ENCODE results near the gene DNAJA4. TPM values are rescaled to one million over a fixed set of nuclear protein-coding genes. Genes with fewer than 3 reads are reported as not detected.

DNAJA4 gene
- total RNA-seq, 3 donors from 2014 or later (not counting 1 experiment from before 2014, with no cell fraction given): 23.2 to 28.8 (median 26.3) TPM

DNA sequence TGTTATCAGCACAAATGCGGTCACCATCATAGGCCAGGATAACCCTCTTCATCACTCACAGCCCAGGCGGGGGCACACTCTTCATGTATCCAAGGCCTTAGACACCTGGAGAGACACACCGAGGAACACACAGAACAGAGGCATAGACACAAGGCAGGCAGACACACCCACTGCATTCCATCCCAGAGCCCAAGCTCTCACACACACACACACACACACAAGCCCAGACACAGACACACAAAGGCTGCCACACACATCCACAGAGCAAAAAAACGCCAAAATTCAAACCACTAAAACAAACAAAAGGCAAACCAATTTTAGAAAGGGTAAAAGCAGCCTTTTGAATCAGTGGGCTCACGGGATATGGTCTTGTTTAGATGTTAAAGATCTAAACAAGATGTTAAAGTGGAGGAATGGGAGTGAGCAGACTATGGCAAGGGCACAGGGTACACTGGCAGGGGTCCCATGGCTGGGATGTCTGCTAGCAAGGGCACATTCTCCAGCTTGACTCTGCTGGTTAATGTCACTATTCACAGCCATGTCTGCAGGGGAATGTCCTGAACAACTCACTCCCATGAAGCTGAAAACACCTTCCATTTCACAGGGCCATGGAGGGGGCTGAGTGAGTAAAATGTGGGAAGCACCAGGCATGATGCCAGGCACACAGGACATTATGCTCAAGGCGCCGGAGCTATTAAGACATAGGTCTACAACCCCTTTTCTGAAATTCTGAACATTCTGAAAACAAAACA lies 60.9 kb downstream of the DNAJA4 start:
- peaks cover 0 to 8% of the 10 kb centered on the region in 2 donors for H3K27me3 Mint-ChIP-seq (ENCODE audit: low read depth in 2 of 2)
- Histone ChIP-seq H3K27me3 (ENCODE audit: control insufficient read depth, insufficient read depth, low read length) (no peaks in the 10 kb centered on the region), H3K4me3 (ENCODE audit: low read length) (no peak overlapping the region), H3K27ac (ENCODE audit: low read length) (no peak overlapping the region), H3K4me1 (ENCODE audit: control insufficient read depth, insufficient read depth, low read length) (no peaks in the 10 kb centered on the region), H3K36me3 (ENCODE audit: control insufficient read depth, insufficient read depth, low read length) (no peaks in the 10 kb centered on the region), H3K9me3 (ENCODE audit: control insufficient read depth, insufficient read depth, low read length) (no peaks in the 10 kb centered on the region)
- no peak overlapping the region for H3K27ac Mint-ChIP-seq
- intact Hi-C loops (cut with micrococcal nuclease): no loop called here
- no peaks in the 10 kb centered on the region for H3K36me3 Mint-ChIP-seq
- no peaks in the 10 kb centered on the region for H3K9me3 Mint-ChIP-seq
- TF ChIP-seq, protein P1, sequence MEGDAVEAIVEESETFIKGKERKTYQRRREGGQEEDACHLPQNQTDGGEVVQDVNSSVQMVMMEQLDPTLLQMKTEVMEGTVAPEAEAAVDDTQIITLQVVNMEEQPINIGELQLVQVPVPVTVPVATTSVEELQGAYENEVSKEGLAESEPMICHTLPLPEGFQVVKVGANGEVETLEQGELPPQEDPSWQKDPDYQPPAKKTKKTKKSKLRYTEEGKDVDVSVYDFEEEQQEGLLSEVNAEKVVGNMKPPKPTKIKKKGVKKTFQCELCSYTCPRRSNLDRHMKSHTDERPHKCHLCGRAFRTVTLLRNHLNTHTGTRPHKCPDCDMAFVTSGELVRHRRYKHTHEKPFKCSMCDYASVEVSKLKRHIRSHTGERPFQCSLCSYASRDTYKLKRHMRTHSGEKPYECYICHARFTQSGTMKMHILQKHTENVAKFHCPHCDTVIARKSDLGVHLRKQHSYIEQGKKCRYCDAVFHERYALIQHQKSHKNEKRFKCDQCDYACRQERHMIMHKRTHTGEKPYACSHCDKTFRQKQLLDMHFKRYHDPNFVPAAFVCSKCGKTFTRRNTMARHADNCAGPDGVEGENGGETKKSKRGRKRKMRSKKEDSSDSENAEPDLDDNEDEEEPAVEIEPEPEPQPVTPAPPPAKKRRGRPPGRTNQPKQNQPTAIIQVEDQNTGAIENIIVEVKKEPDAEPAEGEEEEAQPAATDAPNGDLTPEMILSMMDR (IDR thresholded peaks at IDR 0.05): no peak
- DNase-seq (no peak), ATAC-seq (no peak)
- 86% methylated on average over 7 of the region's 7 CpGs for WGBS (ENCODE audit: insufficient coverage)
- H3K4me3 Mint-ChIP-seq: no peak overlapping the region
- H3K4me1 Mint-ChIP-seq: no peaks in the 10 kb centered on the region

DNA sequence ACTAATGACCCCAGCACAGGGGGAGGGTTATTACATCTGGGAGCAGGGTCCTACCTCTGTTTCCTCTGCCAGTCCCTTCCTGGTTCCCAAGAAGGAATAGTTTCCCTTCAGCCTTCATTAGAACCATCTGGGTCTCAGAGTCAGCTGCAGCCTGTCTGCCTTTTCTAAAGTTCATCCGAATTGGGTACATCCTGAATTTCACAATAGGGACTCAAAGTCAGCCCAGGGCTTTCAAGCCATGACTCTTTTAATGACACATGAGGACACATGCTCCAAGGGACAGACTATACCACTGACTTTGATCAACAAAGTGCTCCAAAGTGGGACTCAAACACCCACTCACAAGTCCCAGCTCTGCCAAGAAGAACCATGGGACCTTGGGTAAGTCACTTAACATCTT lies 63.1 kb downstream of the DNAJA4 start:
- Histone ChIP-seq H3K36me3 (ENCODE audit: control insufficient read depth, insufficient read depth, low read length) (no peaks in the 10 kb centered on the region), H3K4me1 (ENCODE audit: control insufficient read depth, insufficient read depth, low read length) (no peaks in the 10 kb centered on the region), H3K9me3 (ENCODE audit: control insufficient read depth, insufficient read depth, low read length) (no peaks in the 10 kb centered on the region), H3K27me3 (ENCODE audit: control insufficient read depth, insufficient read depth, low read length) (no peaks in the 10 kb centered on the region), H3K4me3 (ENCODE audit: low read length) (no peak overlapping the region), H3K27ac (ENCODE audit: low read length) (no peak overlapping the region)
- Mint-ChIP-seq H3K27me3 (ENCODE audit: low read depth in 2 of 2) (peaks cover 0 to 8% of the 10 kb centered on the region in 2 donors), H3K9me3 (no peaks in the 10 kb centered on the region), H3K4me3 (no peak overlapping the region), H3K36me3 (no peaks in the 10 kb centered on the region), H3K27ac (no peak overlapping the region), H3K4me1 (no peaks in the 10 kb centered on the region)
- TF ChIP-seq, protein P1 (IDR thresholded peaks at IDR 0.05): no peak
- no peak for ATAC-seq
- DNase-seq: no peak
- intact Hi-C loops (cut with micrococcal nuclease): no loop called here
- whole genome bisulfite sequencing (ENCODE audit: insufficient coverage): 72% methylated on average over 1 of the region's 1 CpG

DNA sequence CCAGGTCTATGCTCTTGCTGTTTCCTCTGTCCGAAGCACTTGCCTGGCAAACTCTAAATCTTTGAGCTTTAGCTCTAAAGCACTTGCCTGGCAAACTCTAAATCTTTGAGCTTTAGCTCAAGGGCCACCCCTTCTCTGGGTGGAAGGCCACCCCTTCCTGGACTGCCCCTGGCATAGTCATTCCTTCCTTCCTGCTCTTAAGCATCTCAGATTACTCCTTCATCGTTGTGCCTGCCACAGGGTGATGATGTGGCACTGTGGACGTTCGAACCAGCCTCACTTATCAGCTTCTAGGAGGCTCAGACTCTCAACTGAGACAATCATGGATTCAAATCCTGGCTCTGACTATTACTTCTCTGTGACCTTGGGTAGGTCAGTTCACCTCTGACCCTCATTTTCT lies 65.3 kb downstream of the DNAJA4 start:
- TF ChIP-seq, protein P1 (IDR thresholded peaks at IDR 0.05): no peak
- ATAC-seq (no peak), DNase-seq (no peak)
- Mint-ChIP-seq H3K27ac (no peak overlapping the region), H3K4me3 (no peak overlapping the region), H3K27me3 (ENCODE audit: low read depth in 2 of 2) (no peaks in the 10 kb centered on the region), H3K36me3 (no peaks in the 10 kb centered on the region), H3K9me3 (no peaks in the 10 kb centered on the region), H3K4me1 (no peaks in the 10 kb centered on the region)
- no peaks in the 10 kb centered on the region for H3K27me3 ChIP-seq (ENCODE audit: control insufficient read depth, insufficient read depth, low read length)
- no peaks in the 10 kb centered on the region for H3K36me3 ChIP-seq (ENCODE audit: control insufficient read depth, insufficient read depth, low read length)
- H3K4me1 ChIP-seq (ENCODE audit: control insufficient read depth, insufficient read depth, low read length): no peaks in the 10 kb centered on the region
- H3K4me3 ChIP-seq (ENCODE audit: low read length): no peak overlapping the region
- 33% methylated on average over 4 of the region's 4 CpGs for WGBS (ENCODE audit: insufficient coverage)
- intact Hi-C loops (cut with micrococcal nuclease): no loop called here
- no peaks in the 10 kb centered on the region for H3K9me3 ChIP-seq (ENCODE audit: control insufficient read depth, insufficient read depth, low read length)
- H3K27ac ChIP-seq (ENCODE audit: low read length): no peak overlapping the region

Other genes with a start within 250 kb of the DNAJA4 start
- 10 to 100 TPM; 54.0 to 83.5 (median 56.7) TPM for gene TBC1D2B, start 186.9 kb upstream of the DNAJA4 start, total RNA-seq
- gene SH2D7, start 172.0 kb upstream of the DNAJA4 start, total RNA-seq: not detected
- 1 to 10 TPM in 1 of 3 donors, under 1 TPM in 2; 0.25 to 1.5 (median 0.99) TPM for gene CIB2, start 133.1 kb upstream of the DNAJA4 start, total RNA-seq
- 10 to 100 TPM; 43.5 to 55.1 (median 53.3) TPM for gene IDH3A, start 115.2 kb upstream of the DNAJA4 start, total RNA-seq
- under 1 TPM in 1 of 3 donors, not detected in 2; 0.07 TPM for gene ACSBG1, start 30.0 kb upstream of the DNAJA4 start, total RNA-seq
- 10 to 100 TPM; 20.7 to 24.9 (median 21.4) TPM for gene SKIC8, start 35.0 kb downstream of the DNAJA4 start, total RNA-seq
- gene CRABP1, start 75.8 kb downstream of the DNAJA4 start, total RNA-seq: not detected
- 100 to 1,000 TPM in 1 of 3 donors, 10 to 100 TPM in 2; 84.9 to 121 (median 99.0) TPM for gene IREB2, start 173.7 kb downstream of the DNAJA4 start, total RNA-seq
- under 1 TPM in 1 of 3 donors, not detected in 2; 0.32 TPM for gene HYKK, start 243.0 kb downstream of the DNAJA4 start, total RNA-seq